Adipose tissue (tissue), 3 donors: ENCODE results near the gene KLHDC8B. TPM values are rescaled to one million over a fixed set of nuclear protein-coding genes. Genes with fewer than 3 reads are reported as not detected.

Experiments used
- H3K27ac ChIP-seq: one replicate; pipeline ENCODE4 v1.5.1; 2013; ENCODE audit warnings: low read depth, low read length
- WGBS, 3 donors: extraction: QIAGEN DNeasy Blood & Tissue Kit; methylation state at CpG; one replicate each; pipeline ENCODE4 v1.1.7; 2013; 5-methylcytosine and 5-hydroxymethylcytosine counted together
- polyA plus RNA-seq, 3 donors: library from polyadenylated mRNA; stranded (reverse); fragments of 200-250 nt; gene quantifications; one replicate each; pipeline ENCODE4 v1.2.3, GENCODE V29; 2013
- donor health status: healthy with polysubstance abuse.
- donor health status: Bipolar disorder and iron deficiency.
- donor health status: healthy.

The KLHDC8B gene
- 10 to 100 TPM; 32.3 to 73.4 (median 43.5) TPM for polyA plus RNA-seq

GRCh38 chr3:49171119-49171774, at the start of gene KLHDC8B:
Gene KLHDC8B (plus strand): TSS chr3:49171598. CDS start chr3:49172770, 1,172 bp downstream.
- 1% methylated on average over 53 to 57 of the region's 57 CpGs for WGBS, 3 donors
- H3K27ac ChIP-seq: no peak within 1 kb of the TSS

GRCh38 chr3:49122022-49122421, 49.4 kb upstream of the KLHDC8B start:
- whole genome bisulfite sequencing, 3 donors: 93 to 96% (median 95%) methylated on average over 12 of the region's 12 CpGs

GRCh38 chr3:49122451-49122850, 48.9 kb upstream of the KLHDC8B start:
- H3K27ac ChIP-seq: no peak overlapping the region
- 79 to 91% (median 84%) methylated on average over 7 of the region's 7 CpGs for WGBS, 3 donors

More at GRCh38 chr3:49122022-49122421, 49.4 kb upstream of the KLHDC8B start:
- H3K27ac ChIP-seq: no peak overlapping the region

GRCh38 chr3:49122886-49123545, 48.4 kb upstream of the KLHDC8B start:
- WGBS, 3 donors: 91 to 95% (median 93%) methylated on average over 17 of the region's 17 CpGs

GRCh38 chr3:49123687-49124086, 47.7 kb upstream of the KLHDC8B start:
- no peak overlapping the region for H3K27ac ChIP-seq
- 90 to 94% (median 91%) methylated on average over 16 to 17 of the region's 17 CpGs for WGBS, 3 donors

More at GRCh38 chr3:49122886-49123545, 48.4 kb upstream of the KLHDC8B start:
- H3K27ac ChIP-seq: no peak overlapping the region

GRCh38 chr3:49124203-49124602, 47.2 kb upstream of the KLHDC8B start:
- no peak overlapping the region for H3K27ac ChIP-seq
- 89% methylated on average over 7 of the region's 7 CpGs for WGBS, 3 donors

- no peak overlapping the region for H3K27ac ChIP-seq
- WGBS, 3 donors: 79 to 81% (median 81%) methylated on average over 14 of the region's 14 CpGs
Observed at GRCh38 chr3:49124991-49125670, 46.3 kb upstream of the KLHDC8B start.

GRCh38 chr3:49131040-49131439, 40.4 kb upstream of the KLHDC8B start:
- H3K27ac ChIP-seq: no peak overlapping the region
- 71 to 78% (median 75%) methylated on average over 12 of the region's 12 CpGs for whole genome bisulfite sequencing, 3 donors

- WGBS, 3 donors: 82 to 93% (median 92%) methylated on average over 6 of the region's 6 CpGs
- no peak overlapping the region for H3K27ac ChIP-seq
Observed at GRCh38 chr3:49131576-49131975, 39.8 kb upstream of the KLHDC8B start.

- 27 to 51% (median 49%) methylated on average over 9 of the region's 9 CpGs for WGBS, 3 donors
- no peak overlapping the region for H3K27ac ChIP-seq
Observed at GRCh38 chr3:49132073-49132436, 39.3 kb upstream of the KLHDC8B start.

GRCh38 chr3:49132437-49133225, 38.8 kb upstream of the KLHDC8B start, which contains the start of gene LAMB2:
Gene LAMB2 (minus strand): TSS chr3:49133050. CDS start chr3:49132867, 183 bp downstream.
- 2 to 21% (median 18%) methylated on average over 28 of the region's 28 CpGs for WGBS, 3 donors
- H3K27ac ChIP-seq: no peak within 1 kb of the TSS

GRCh38 chr3:49133226-49133951, 38.0 kb upstream of the KLHDC8B start:
- WGBS, 3 donors: 1 to 7% (median 7%) methylated on average over 30 of the region's 30 CpGs

GRCh38 chr3:49134471-49135265, 36.7 kb upstream of the KLHDC8B start:
- H3K27ac ChIP-seq: no peak overlapping the region
- 63 to 68% (median 66%) methylated on average over 3 of the region's 3 CpGs for WGBS, 3 donors

More at GRCh38 chr3:49133226-49133951, 38.0 kb upstream of the KLHDC8B start:
- H3K27ac ChIP-seq: no peak overlapping the region

GRCh38 chr3:49135499-49135898, 35.9 kb upstream of the KLHDC8B start:
- WGBS, 3 donors: 79 to 90% (median 85%) methylated on average over 4 of the region's 4 CpGs
- H3K27ac ChIP-seq: no peak overlapping the region

GRCh38 chr3:49140080-49140479, 31.3 kb upstream of the KLHDC8B start:
- WGBS, 3 donors: 67 to 75% (median 75%) methylated on average over 3 of the region's 3 CpGs
- no peak overlapping the region for H3K27ac ChIP-seq

- WGBS, 3 donors: 57 to 75% (median 62%) methylated on average over 5 of the region's 5 CpGs
- no peak overlapping the region for H3K27ac ChIP-seq
Observed at GRCh38 chr3:49148159-49148558, 23.2 kb upstream of the KLHDC8B start.

- no peak overlapping the region for H3K27ac ChIP-seq
- 78 to 97% (median 94%) methylated on average over 2 of the region's 2 CpGs for WGBS, 3 donors
Observed at GRCh38 chr3:49151610-49152009, 19.8 kb upstream of the KLHDC8B start.
